Pulmonary artery endothelial cell (primary cell): Measurements from ENCODE around the gene FAM229A. TPM values are rescaled to one million over a fixed set of nuclear protein-coding genes. Genes with fewer than 3 reads are reported as not detected.

ENCODE experiments used
- DNase-seq: peaks from one replicate; pipeline ENCODE4 v3.0.0-alpha.2; 2011; ENCODE audit warnings: low read depth, low spot score
- total RNA-seq: library from RNA; depleted of rRNA; stranded (reverse); fragments of >200 nt; gene quantifications from 2 replicates; pipeline ENCODE4 v1.2.3, GENCODE V29; 2014

The FAM229A gene
- total RNA-seq, 1 donor from 2014 or later, result 0.53 TPM

DNA sequence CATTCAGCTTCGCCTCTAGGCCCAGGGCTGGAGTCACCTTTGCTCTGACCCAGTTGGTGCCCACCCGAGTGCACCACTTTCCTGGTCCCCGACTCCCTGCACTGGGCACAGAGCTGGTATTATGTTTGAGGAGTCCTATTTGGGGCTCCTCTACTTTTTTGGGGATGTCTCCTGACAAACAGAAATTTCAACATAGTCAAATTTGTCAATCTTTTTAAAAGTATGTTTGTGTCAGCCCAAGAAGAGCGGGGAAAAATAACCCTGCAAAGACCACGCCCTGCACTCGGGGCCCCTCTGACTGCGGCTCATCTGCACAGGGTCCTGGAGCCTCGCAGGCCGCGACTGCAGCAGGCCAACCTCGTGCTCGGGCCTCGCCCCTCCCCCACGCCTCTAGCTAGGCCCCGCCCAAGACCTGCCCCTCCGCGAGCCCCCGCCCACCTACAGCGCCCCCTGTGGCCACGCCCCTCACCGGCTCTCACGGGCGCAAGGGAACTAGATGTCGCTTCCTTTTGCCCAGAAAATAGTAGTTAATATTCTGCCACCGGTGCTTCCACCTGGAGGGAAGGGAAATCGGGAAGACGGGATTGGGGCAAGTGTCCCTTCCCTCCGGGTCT is 11.4 kb downstream of the FAM229A start:
- no peak for DNase-seq

- peak; percentile 77 for DNase-seq
Observed at GRCh38 chr1:32349211-32349708, 13.0 kb downstream of the FAM229A start.

DNA sequence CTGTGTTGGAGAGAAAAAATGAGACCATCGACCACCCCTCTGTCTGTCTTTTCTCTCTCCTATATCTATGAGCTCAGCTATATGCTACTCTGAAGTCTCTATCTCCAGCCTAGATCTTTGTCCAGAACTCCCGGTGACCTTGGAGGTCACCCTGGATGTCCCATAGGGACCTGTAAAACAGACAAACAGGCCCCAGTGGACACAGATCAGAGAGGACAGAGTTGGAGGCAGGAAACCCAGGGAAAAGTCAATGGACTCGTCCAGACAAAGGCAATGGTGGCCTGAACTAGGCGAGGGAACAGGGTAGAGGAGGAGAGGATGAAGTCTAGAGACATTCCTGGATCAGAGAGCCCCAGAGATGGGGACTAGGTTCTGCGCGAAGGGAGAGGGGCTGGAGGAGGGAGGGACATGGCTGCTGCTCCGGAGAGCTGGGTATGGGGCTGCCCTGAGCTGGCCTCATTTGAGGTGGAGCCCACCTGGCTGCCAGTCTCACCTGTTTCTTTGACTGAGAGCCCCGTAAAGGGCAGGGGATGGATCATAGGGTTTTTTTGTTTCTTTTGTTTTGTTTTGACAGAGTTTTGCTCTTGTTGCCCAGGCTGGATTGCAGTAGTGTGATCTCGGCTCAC is 15.6 kb downstream of the FAM229A start:
- no peak for DNase-seq

GRCh38 chr1:32345289-32345827 is 16.9 kb downstream of the FAM229A start:
- no peak for DNase-seq

GRCh38 chr1:32342704-32343103 is 19.6 kb downstream of the FAM229A start:
- no peak for DNase-seq

GRCh38 chr1:32341971-32342370 is 20.3 kb downstream of the FAM229A start:
- no peak for DNase-seq

DNA sequence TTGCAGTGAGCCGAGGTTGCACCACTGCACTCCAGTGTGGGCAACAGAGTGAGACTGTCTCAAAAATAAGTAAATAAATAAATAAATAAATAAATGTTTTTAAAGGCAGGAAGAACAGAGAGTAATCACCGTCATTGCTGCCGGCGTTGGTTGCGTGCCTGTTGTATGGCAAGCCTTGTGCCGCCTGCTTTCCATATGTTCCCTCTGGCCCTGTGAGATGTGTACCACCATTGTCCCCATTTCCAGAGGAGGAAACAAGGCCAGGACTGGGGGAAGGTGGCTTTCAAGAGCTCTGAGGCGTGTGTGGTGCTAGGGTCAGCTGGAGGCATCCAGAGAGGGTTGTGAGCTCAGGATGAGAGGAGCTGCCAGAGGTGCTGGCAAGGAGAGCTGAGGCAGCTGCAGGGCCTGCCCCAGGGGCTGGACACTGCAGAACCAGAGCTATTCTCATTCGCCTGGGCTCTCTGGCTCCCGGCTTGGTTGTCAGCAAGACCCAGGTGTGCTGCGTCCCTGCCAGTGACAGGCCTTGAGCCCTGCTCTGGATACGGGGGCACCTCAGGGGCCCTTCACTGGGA is 21.0 kb downstream of the FAM229A start:
- DNase-seq, result no peak

GRCh38 chr1:32339363-32339978 is 22.8 kb downstream of the FAM229A start:
- DNase-seq, result no peak

GRCh38 chr1:32338637-32339145 is 23.6 kb downstream of the FAM229A start:
- DNase-seq, result no peak

DNA sequence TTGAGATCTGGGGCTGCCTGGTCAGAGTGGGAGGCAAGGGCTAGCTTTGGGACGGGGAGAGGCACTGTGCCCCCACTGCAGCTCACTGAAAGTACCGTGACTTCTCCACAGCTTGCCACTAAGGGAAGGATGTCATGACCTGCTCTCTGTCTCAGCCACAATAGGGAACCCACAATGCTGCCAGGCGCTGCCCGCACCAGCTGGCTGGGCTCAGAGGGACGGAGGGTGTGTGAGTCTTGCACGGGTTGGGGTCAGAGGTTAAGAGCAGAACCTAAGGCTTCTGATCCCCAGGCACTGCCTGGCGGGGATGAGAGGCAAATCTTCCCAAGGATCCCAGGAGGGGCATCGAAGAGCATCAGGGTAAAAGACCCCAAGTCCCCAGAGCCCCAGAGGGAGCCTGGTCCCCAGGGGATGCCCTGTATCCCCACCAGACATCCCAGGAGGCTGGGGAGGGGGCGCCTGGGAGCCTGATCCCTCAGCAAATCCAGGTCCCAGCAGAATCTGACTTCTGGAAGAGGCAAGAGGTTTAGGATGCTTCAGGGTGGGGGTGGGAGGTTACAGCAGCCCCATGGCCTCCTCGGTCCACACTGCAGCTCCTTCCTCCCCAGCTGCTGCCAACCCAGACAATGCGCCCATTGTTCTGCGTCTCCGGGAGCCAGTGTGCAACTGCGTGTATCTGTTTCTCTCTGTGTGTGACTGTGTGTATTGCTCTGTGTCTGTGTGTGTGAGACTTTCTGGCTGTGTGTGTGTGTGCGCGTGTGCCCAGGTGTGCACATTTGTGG is 24.2 kb downstream of the FAM229A start:
- no peak for DNase-seq

DNA sequence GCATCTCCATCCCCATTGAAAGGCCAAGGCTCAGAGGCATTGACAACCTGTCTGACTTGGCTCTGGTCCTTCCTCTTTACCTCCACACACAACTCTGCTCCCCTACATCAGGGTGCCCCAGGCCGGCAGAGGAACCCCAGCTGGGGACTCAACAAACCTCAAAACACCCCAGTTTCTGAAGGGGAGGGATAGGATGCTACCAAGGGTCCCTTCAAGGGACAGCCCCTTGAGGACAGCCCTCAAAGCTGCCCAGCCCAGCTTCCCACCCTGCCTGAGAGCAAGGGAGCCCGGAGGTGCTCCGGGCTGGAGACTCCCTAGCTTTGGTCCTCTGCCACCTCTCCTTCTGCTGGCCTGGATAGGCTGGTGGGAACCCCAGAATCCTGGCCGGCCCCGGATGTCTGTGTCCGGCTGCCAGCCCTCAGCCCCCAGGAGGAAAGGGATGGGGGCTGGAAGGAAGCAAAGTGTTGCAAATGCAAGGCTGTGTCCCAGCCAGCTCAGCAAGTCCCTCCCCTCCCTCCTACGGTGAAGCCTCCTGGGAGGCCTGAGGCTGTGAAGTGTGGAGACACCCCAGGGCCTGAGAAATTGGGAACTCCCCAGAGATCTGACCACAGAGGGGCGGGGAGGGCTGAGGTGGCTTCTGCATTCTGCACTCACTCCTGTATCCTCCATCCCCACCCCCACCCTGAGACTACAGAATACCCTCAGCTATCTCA is 25.2 kb downstream of the FAM229A start:
- DNase-seq, result no peak

GRCh38 chr1:32336591-32336932 is 25.7 kb downstream of the FAM229A start:
- no peak for DNase-seq

GRCh38 chr1:32335790-32336590 is 26.3 kb downstream of the FAM229A start, which contains the start of gene MARCKSL1:
Gene MARCKSL1, minus strand, starts transcription at chr1:32336233. Its CDS starts 200 bp downstream, at chr1:32336033.
- no peak for DNase-seq

DNA sequence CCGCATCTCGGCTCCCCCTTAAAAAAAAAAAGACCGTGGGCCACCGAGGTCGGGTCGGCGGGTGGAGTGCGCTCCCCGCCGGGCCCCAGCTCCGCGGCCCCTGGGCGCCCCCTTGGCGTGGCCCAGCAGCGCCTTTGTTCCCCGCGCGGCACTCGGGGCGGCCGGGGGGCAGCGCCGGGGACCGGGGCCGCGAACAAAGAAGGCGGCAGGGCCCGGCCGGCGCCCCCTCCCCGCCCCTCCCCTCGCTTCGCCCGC is 26.8 kb downstream of the FAM229A start:
- no peak for DNase-seq

- no peak for DNase-seq
Observed at GRCh38 chr1:32334864-32335534, 27.3 kb downstream of the FAM229A start.

DNA sequence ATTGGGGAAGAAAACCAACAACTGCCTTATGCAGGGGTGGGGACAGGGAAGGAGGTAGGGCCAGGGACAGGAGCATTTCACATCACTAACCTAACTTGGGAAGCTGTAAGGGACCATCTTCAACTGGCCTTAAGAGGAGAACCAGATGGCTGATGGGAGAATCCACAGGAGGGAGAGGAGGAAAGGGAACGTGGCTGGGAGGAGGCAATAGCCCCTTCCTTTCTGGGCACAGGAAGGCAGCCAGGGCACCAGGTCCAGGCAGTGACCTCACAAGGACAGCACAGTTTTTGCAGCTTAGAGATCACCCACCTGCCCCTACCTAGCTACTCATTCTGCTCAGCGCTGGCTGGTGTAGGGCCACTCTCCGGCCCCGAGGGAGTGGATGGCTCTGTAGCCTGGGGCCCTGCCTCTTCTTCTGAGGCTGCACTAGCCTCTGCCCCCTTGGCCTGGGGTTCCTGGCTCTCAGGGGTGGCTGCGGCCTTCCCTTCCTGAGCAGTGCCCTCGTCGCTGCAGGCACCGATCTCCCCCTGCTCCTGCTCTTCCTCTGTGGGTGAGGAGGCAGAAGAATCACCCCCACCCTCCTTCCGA is 27.9 kb downstream of the FAM229A start:
- DNase-seq, result no peak

- DNase-seq, result no peak
Observed at GRCh38 chr1:32333251-32333963, 28.9 kb downstream of the FAM229A start.
